Keratinocyte (primary cell): ENCODE measurements around the gene FGF5. TPM values are rescaled to one million over a fixed set of nuclear protein-coding genes. Genes with fewer than 3 reads are reported as not detected.

Experiments used
- DNase-seq: peaks from one replicate; pipeline ENCODE4 v3.0.0-alpha.2; 2011; ENCODE audit warnings: low read depth, missing footprints, low spot score
- FAIRE-seq: peaks from 2 replicates; lab custom pipeline; 2011; peaks lifted over from hg19 to GRCh38; lab: Jason Lieb, UNC
- H2AFZ ChIP-seq: 2 replicates; pipeline ENCODE4 v1.6.0; 2012; ENCODE audit warnings: low read length, control low read depth, inconsistent platforms; ENCODE audit not compliant: control insufficient read depth
- H3K27ac ChIP-seq: 2 replicates; pipeline ENCODE4 v1.5.1; 2011; ENCODE audit warnings: low read length; ENCODE audit not compliant: control insufficient read depth, insufficient read depth
- H3K27me3 ChIP-seq: 3 replicates; pipeline ENCODE4 v1.6.0; 2011; ENCODE audit warnings: low read length; ENCODE audit not compliant: control insufficient read depth, insufficient read depth; ENCODE audit errors: extremely low read depth
- H3K36me3 ChIP-seq, 2 experiments: 2 replicates in 1 of 2; 3 replicates in 1 of 2; pipeline ENCODE4 v1.5.1; 2011; ENCODE audit warnings: low read length in 2 of 2, mild to moderate bottlenecking in 1 of 2; ENCODE audit not compliant: control insufficient read depth in 2 of 2, insufficient read depth in 2 of 2; ENCODE audit errors: extremely low read depth in 1 of 2
- H3K4me1 ChIP-seq: 3 replicates; pipeline ENCODE4 v1.5.1; 2011; ENCODE audit warnings: low read length; ENCODE audit not compliant: control insufficient read depth, insufficient read depth; ENCODE audit errors: extremely low read depth
- H3K4me2 ChIP-seq: 3 replicates; pipeline ENCODE4 v1.6.0; 2011; ENCODE audit warnings: low read depth, low read length; ENCODE audit not compliant: control insufficient read depth, insufficient read depth; ENCODE audit errors: extremely low read depth
- H3K4me3 ChIP-seq, 3 experiments: fragments of 200-600 bp in 1 of 3; sonication (generic) in 1 of 3; 2 replicates in 2 of 3; 3 replicates in 1 of 3; pipeline ENCODE4 v1.5.1; 2011 to 2016; ENCODE audit warnings: low read length in 3 of 3, mild to moderate bottlenecking in 3 of 3, control low read depth in 2 of 3, inconsistent platforms in 1 of 3, low read depth in 1 of 3, mixed read lengths in 1 of 3, mixed run types in 1 of 3, moderate library complexity in 1 of 3; ENCODE audit not compliant: control insufficient read depth in 2 of 3, insufficient read depth in 2 of 3; ENCODE audit errors: extremely low read depth in 1 of 3
- H3K79me2 ChIP-seq: 2 replicates; pipeline ENCODE4 v1.6.0; 2012; ENCODE audit warnings: low read length; ENCODE audit not compliant: control insufficient read depth, insufficient read depth
- H3K9ac ChIP-seq: 3 replicates; pipeline ENCODE4 v1.6.0; 2011; ENCODE audit warnings: low read length; ENCODE audit not compliant: control insufficient read depth, insufficient read depth; ENCODE audit errors: extremely low read depth
- H3K9me1 ChIP-seq: 3 replicates; pipeline ENCODE4 v1.6.0; 2011; ENCODE audit warnings: low read length; ENCODE audit not compliant: control insufficient read depth, insufficient read depth; ENCODE audit errors: extremely low read depth
- H3K9me3 ChIP-seq: 2 replicates; pipeline ENCODE4 v1.5.1; 2012; ENCODE audit warnings: low read depth, low read length; ENCODE audit not compliant: control insufficient read depth
- H4K20me1 ChIP-seq: 3 replicates; pipeline ENCODE4 v1.6.0; 2011; ENCODE audit warnings: low read length; ENCODE audit not compliant: control insufficient read depth, insufficient read depth; ENCODE audit errors: extremely low read depth
- EZH2 ChIP-seq: IDR thresholded peaks from one replicate; pipeline ENCODE4 v1.6.1; 2012; ENCODE audit warnings: inconsistent platforms, mild to moderate bottlenecking, low read length, moderate library complexity
- dilution Hi-C: fragments of 300-500 bp; cut with MboI; formaldehyde crosslinking; loops from one replicate; pipeline ENCODE4 v1.7.0; 2020; ENCODE audit warnings: low sequenced_read_pairs; ENCODE audit not compliant: extremely low pct_ligation_motif_present
- polyA plus RNA-seq, 5 experiments: library from polyadenylated mRNA; depleted of rRNA in 3 of 5; stranded (reverse) in 3 of 5; stranded (forward) in 1 of 5; unstranded in 1 of 5; fragments of >200 nt; gene quantifications; 1 replicate in 1 of 5; 2 replicates in 3 of 5; 3 replicates in 1 of 5; pipeline versions ENCODE4 v1.2.1 to v1.2.3, GENCODE V29; 2011 to 2012; ENCODE audit warnings: missing spikeins in 2 of 5, low read depth in 1 of 5, low replicate concordance in 1 of 5
- TF ChIP-seq, protein P1 (sequence below), 3 experiments: IDR thresholded peaks in 1 of 3; conservative IDR thresholded peaks in 1 of 3; optimal IDR thresholded peaks in 1 of 3; 2 replicates in 2 of 3; 3 replicates in 1 of 3; pipeline versions ENCODE3 to v1.5.1; 2011; ENCODE audit warnings: low read length in 3 of 3, mild to moderate bottlenecking in 3 of 3, moderate library complexity in 2 of 3, control low read depth in 1 of 3, inconsistent platforms in 1 of 3; ENCODE audit not compliant: insufficient read depth in 2 of 3; ENCODE audit errors: extremely low read depth in 1 of 3

FGF5 gene
- polyA plus RNA-seq, 1 donor (not counting 4 experiments of a cell fraction or from before 2014, with no cell fraction given) = 3.9 TPM

DNA sequence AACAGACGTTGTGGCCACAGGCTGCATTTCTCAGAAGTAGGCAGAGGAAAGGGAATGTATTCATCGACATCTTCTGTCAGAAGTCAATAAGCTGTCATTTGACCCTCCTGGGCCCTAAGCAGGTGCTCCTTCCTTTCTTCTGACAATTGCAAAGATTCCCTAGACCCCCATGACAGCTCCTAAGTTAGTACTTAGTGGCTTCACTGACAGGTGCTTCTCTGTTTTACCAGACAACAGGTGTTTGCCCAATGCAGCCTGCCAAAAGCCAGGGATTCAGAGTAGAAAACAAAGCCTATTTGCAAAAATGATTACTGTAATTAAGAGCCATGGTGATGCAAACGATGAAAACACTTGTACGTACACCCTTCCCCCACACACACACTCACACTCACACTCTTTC, 7.5 kb upstream of the FGF5 start:
- H3K79me2 ChIP-seq = no peaks in the 10 kb centered on the region
- FAIRE-seq (no peak), DNase-seq (no peak)
- TF ChIP-seq, protein P1, sequence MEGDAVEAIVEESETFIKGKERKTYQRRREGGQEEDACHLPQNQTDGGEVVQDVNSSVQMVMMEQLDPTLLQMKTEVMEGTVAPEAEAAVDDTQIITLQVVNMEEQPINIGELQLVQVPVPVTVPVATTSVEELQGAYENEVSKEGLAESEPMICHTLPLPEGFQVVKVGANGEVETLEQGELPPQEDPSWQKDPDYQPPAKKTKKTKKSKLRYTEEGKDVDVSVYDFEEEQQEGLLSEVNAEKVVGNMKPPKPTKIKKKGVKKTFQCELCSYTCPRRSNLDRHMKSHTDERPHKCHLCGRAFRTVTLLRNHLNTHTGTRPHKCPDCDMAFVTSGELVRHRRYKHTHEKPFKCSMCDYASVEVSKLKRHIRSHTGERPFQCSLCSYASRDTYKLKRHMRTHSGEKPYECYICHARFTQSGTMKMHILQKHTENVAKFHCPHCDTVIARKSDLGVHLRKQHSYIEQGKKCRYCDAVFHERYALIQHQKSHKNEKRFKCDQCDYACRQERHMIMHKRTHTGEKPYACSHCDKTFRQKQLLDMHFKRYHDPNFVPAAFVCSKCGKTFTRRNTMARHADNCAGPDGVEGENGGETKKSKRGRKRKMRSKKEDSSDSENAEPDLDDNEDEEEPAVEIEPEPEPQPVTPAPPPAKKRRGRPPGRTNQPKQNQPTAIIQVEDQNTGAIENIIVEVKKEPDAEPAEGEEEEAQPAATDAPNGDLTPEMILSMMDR (optimal IDR thresholded peaks at IDR 0.05 in 1 of 3, IDR thresholded peaks at IDR 0.05 in 1 of 3, conservative IDR thresholded peaks at IDR 0.05 in 1 of 3; ENCODE audit: extremely low read depth in 1 of 3, insufficient read depth in 2 of 3, low read length in 3 of 3) = no peak
- TF ChIP-seq EZH2 = no peak
- H3K9ac ChIP-seq = no peak overlapping the region
- H3K36me3 ChIP-seq = no peaks in the 10 kb centered on the region
- no peak overlapping the region for H3K4me3 ChIP-seq
- H3K27me3 ChIP-seq = peaks cover 20% of the 10 kb centered on the region
- H3K4me1 ChIP-seq = no peaks in the 10 kb centered on the region
- dilution Hi-C loops = no loop called here
- no peaks in the 10 kb centered on the region for H4K20me1 ChIP-seq
- no peak overlapping the region for H3K27ac ChIP-seq
- H3K9me3 ChIP-seq = no peaks in the 10 kb centered on the region
- H3K9me1 ChIP-seq = no peaks in the 10 kb centered on the region
- H3K4me2 ChIP-seq = no peak overlapping the region
- H2AFZ ChIP-seq = no peak overlapping the region

DNA sequence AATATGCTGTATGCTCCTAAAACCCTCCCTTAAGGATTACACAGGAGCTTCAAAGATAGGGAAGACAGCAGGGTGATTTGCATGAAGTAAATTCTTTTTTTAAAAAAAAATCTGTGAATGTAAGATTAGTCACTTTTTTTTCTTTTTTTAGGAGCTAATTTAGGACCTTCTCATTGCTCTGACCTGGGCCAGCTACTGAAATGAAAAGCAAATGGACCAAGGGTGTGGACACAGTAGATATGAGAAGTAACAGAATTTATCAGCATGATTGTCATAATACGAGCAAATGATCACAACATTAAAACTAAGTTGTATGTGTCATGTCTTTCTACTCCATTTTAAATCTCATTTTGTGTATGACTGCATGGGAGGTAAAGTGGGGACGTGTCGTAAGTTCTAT, 6.6 kb upstream of the FGF5 start:
- Histone ChIP-seq H3K27me3 (peaks cover 28% of the 10 kb centered on the region), H3K36me3 (no peaks in the 10 kb centered on the region), H3K9me3 (no peaks in the 10 kb centered on the region), H3K9me1 (no peaks in the 10 kb centered on the region), H2AFZ (no peak overlapping the region), H3K4me2 (no peak overlapping the region), H3K79me2 (no peaks in the 10 kb centered on the region), H4K20me1 (no peaks in the 10 kb centered on the region), H3K4me1 (no peaks in the 10 kb centered on the region), H3K4me3 (no peak overlapping the region), H3K9ac (no peak overlapping the region), H3K27ac (no peak overlapping the region)
- dilution Hi-C loops = no loop called here
- DNase-seq (no peak), FAIRE-seq (no peak)
- no peak for TF ChIP-seq EZH2
- TF ChIP-seq, protein P1 (optimal IDR thresholded peaks at IDR 0.05 in 1 of 3, IDR thresholded peaks at IDR 0.05 in 1 of 3, conservative IDR thresholded peaks at IDR 0.05 in 1 of 3; ENCODE audit: extremely low read depth in 1 of 3, insufficient read depth in 2 of 3, low read length in 3 of 3) = no peak
